HG03460 (cell line): ENCODE measurements around the gene ZNF468.
"Not testable (repeated sequence)": the region's sequence is repeated elsewhere in the genome, so short reads cannot be mapped to it uniquely, and the experiment has no call there.

Source experiments
- ATAC-seq: cut with Tn5 transposase; IDR thresholded peaks from one replicate; pipeline ENCODE4 v1.9.1; 2021; ENCODE audit not compliant: unreplicated experiment

ZNF468 gene

DNA sequence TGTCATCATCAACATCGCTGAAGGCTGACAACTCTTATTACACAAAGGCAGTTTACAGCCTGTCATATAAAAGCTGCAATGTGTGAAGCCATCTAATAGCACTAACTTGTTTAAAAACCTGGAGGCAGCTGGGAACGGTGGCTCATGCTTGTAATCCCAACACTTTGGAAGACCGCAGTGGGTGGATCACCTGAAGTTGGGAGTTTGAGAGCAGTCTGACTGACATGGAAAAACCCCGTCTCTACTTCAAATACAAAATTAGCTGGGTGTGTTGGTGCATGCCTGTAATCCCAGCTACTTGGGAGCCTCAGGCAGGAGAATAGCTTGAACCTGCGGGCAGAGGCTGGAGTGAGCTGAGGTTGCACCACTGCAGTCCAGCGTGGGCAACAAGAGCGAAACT is 27.6 kb downstream of the ZNF468 start:
- ATAC-seq, result not testable (repeated sequence)

DNA sequence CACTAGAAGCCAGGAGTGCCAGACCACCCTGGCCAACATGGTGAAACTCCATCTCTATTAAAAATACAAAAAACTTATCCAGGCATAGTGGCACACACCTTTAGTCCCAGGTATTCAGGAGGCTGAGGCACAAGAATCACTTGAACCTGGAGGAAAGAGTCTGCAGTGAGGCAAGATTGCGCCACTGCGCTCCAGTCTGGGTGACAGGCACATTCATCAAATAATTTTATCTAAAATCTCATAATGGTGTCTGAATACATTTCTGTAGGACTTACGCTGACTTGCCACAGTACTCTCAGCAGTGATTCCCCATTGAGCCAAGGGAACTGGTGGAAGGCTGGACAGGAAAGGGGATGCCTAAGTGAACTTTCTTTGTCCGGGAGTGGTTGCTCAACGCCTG is 31.7 kb downstream of the ZNF468 start:
- no peak for ATAC-seq

DNA sequence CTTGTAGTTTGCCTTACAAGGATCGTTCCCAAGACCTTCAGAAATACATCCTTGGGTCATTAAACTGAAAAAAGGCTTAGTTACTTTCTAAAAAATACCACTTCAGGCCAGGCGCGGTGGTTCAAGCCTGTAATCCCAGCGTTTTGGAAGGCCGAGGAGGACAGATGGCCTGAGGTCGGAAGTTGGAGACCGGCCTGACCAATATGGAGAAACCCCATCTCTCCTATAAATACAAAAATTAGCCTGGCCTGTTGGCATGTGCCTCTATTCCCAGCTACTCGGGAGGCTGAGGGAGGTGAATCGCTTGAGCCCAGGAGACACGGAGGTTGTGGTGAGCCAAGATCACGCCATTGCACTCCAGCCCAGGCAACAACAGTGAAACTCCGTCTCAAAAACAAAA is 33.7 kb downstream of the ZNF468 start:
- no peak for ATAC-seq

DNA sequence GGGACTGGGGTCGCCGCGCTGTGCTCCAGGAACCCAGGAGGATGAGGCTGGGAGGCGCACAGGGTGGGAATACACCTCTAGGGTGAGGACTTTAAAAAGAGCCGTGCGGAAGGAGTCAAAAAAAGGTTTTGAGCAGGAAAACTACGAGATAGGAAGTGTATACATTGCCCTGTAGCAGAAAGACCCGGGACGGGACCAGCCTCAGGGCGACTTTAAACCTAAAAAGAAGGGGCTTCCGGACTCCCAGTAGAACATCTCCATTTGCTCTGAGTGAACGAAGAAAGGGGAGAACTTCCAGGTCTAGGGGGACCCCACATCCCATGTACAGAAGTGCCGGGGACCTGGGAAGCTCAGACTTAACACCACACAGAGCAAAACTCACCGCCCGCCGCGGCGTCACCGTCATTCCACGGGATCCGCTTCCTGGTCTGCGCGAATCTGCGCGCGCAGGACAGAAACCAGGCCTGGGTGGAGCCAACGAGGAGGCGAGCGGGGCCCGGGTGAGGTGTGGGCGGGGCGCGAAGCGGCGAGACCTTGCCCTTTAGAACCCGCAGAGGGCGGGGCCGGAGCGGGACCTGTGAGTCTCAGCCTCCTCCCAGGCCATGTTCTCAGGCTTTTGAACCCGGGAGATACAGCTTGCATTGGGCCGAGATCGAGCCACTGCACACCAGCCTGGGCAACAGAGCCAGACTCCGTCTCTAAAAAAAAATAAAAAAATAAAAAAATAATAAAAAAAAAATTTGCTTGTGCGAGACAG is 36.0 kb downstream of the ZNF468 start, which contains the start of gene ZNF28:
TSS of gene ZNF28 (minus strand) at position 430 of the 757 bp plus-strand sequence. CDS start 3,675 bp downstream, outside the sequence.
- ATAC-seq, result peak; percentile 97

DNA sequence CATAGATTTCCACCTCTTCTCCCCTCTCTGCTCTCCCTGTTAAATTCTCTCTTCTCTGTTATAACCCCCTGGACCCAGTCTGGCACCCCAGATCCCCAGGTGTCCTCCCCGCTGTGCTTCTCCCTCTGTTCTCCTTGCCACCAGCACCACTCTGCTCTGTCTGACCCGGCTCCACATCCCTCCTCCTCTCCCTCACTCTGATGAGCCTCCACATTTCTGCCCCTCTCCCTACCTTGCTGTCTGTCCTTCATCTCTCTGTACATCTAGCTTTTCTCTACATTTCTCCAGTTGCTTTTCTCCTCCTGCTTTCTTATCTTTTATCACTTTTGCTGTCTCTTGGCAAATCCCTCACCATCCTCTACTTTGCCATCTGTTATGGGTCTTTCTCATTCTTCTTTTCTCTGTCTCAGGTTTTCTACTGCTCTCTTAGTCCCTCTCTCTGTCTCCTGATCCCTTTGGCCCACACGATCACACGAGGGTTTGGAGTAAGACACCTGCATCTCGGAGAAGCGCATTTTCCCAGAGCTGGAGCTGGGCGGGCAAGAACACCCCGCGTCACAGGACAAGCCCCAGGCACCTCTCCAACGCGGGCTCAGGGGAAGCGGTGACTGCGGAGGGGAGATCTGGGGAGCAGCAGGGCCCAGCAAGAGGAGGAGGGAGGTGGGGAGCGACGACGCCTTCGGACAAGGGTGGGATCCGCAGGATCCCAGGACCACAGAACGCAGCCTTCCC is 36.8 kb downstream of the ZNF468 start:
- peak; percentile 29 for ATAC-seq

DNA sequence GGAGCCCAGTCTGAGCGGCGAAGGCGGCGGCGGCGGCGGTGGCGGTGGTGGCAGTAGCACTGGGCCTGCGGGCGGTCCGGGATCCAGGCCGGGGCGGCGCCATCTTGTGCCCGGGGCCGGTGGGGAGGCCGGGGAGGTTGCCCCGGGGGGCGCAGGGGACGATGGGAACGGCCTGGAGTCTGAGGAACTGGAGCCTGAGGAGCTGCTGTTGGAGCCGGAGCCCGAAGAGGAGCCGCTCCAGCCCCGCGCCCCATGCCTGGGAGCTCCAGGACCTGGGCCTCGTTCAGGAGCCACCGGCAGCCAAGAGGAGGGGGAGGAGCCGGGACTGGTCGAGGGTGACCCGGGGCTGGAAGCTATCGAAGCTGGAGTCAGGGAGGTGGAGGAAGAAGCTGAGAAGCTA is 47.6 kb downstream of the ZNF468 start:
- ATAC-seq, result no peak

DNA sequence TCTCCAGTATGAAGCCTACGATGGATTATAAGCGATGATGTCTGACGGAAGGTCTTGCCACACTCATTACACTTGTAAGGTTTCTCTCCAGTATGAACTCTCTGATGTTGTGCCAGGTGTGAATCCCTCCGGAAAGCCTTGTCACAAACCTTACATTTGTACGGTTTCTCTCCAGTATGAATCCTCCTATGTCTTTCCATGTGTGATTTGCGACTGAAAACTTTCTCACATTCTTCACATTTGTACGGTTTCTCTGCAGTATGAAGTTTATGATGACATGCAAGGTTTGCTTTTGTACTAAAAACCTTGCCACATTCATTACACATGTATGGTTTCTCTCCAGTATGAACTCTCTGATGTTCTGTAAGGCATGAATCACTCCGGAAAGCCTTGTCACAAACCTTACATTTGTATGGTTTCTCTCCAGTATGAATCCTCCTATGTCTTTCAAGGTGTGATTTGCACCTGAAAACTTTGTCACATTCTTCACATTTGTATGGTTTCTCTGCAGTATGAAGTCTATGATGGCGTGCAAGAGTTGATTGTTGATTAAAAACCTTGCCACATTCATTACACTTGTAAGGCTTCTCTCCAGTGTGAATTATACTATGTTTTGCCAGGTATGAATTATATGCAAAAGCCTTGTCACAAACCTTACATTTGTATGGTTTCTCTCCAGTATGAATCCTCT is 57.3 kb downstream of the ZNF468 start:
- not testable (repeated sequence) for ATAC-seq

DNA sequence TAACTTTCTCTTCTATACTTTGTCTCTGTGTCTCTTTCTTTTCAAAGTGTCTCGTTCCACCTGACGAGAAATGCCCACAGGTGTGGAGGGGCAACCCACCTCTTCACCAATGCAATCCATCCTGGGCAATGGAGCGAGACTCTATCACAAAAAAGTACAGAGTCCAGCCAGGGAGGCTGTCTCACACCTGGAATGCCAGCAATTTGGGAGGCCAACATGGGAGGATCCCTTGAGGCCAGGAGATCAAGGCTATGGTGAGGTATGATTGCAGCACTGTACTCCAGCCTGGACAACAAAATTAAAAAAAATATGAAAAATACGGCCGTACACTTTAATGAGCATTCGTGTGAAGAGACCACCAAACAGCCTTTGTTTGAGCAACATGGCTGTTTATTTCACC is 68.0 kb downstream of the ZNF468 start:
- ATAC-seq, result no peak
